SJCRH30 (cell line): ENCODE data around the gene ANKMY1. TPM values are rescaled to one million over a fixed set of nuclear protein-coding genes. Genes with fewer than 3 reads are reported as not detected.
A peak's percentile ranks its signal among the peaks of the same experiment; 100 is the strongest.

ENCODE experiments used
- DNase-seq, 2 experiments: peaks; one replicate each; pipeline ENCODE4 v3.0.0-alpha.2; 2015 to 2020
- H3K27ac ChIP-seq: fragments of 250-450 bp; sonication (Bioruptor Pico); 2 replicates; pipeline ENCODE4 v1.5.1; 2020; ENCODE audit warnings: mild to moderate bottlenecking, moderate library complexity
- H3K27me3 ChIP-seq: fragments of 250-450 bp; sonication (Bioruptor Pico); 2 replicates; pipeline ENCODE4 v1.5.1; 2020; ENCODE audit warnings: mild to moderate bottlenecking, moderate library complexity
- H3K36me3 ChIP-seq: fragments of 250-450 bp; sonication (Bioruptor Pico); 2 replicates; pipeline ENCODE4 v1.5.1; 2020; ENCODE audit warnings: mild to moderate bottlenecking, moderate library complexity
- H3K4me1 ChIP-seq: fragments of 250-450 bp; sonication (Bioruptor Pico); 2 replicates; pipeline ENCODE4 v1.5.1; 2020; ENCODE audit warnings: mild to moderate bottlenecking, moderate library complexity
- H3K4me3 ChIP-seq: fragments of 250-450 bp; sonication (Bioruptor Pico); 2 replicates; pipeline ENCODE4 v1.5.1; 2020; ENCODE audit warnings: mild to moderate bottlenecking, moderate library complexity
- H3K9me3 ChIP-seq: fragments of 250-450 bp; sonication (Bioruptor Pico); replicated peaks from 2 replicates; pipeline ENCODE4 v1.5.1; 2020; ENCODE audit warnings: mild to moderate bottlenecking, moderate library complexity
- total RNA-seq: library from RNA; depleted of rRNA; stranded (reverse); fragments of >200 nt; shearing (Covaris generic); gene quantifications from 2 replicates; pipeline ENCODE4 v1.2.3, GENCODE V29; 2014

ANKMY1 gene
- total RNA-seq, 1 experiment from 2014 or later = 6.7 TPM

GRCh38 chr2:240462707-240463273 is 95.0 kb downstream of the ANKMY1 start:
- no peak overlapping the region for H3K4me3 ChIP-seq
- H3K27ac ChIP-seq = no peak overlapping the region
- DNase-seq = peak in 1 of 2 experiments; percentile 2
- peaks cover 54% of the 10 kb centered on the region for H3K36me3 ChIP-seq
- H3K9me3 ChIP-seq = no peaks in the 10 kb centered on the region
- peaks cover 32% of the 10 kb centered on the region for H3K4me1 ChIP-seq
- H3K27me3 ChIP-seq = no peaks in the 10 kb centered on the region

- Histone ChIP-seq H3K9me3 (no peaks in the 10 kb centered on the region), H3K27me3 (no peaks in the 10 kb centered on the region), H3K27ac (no peak overlapping the region), H3K4me3 (no peak overlapping the region), H3K4me1 (peaks cover 38% of the 10 kb centered on the region), H3K36me3 (peaks cover 54% of the 10 kb centered on the region)
- peak in 1 of 2 experiments; percentile 2 for DNase-seq
Measured at GRCh38 chr2:240462073-240462706, 95.6 kb downstream of the ANKMY1 start.

- no peak overlapping the region for H3K4me3 ChIP-seq
- H3K27ac ChIP-seq = peak overlapping the region; percentile 81; the same call in 1 of the 2 replicates
- no peaks in the 10 kb centered on the region for H3K27me3 ChIP-seq
Measured at GRCh38 chr2:240461471-240462072, 96.2 kb downstream of the ANKMY1 start.

GRCh38 chr2:240460781-240461431 is 96.9 kb downstream of the ANKMY1 start:
- no peaks in the 10 kb centered on the region for H3K27me3 ChIP-seq
- H3K27ac ChIP-seq = peak overlapping the region; percentile 81; the same call in 1 of the 2 replicates
- peaks cover 45% of the 10 kb centered on the region for H3K36me3 ChIP-seq
- DNase-seq = peak; percentile 48 to 55
- peaks cover 46% of the 10 kb centered on the region for H3K4me1 ChIP-seq
- H3K4me3 ChIP-seq = no peak overlapping the region
- H3K9me3 ChIP-seq = no peaks in the 10 kb centered on the region

More at GRCh38 chr2:240461471-240462072, 96.2 kb downstream of the ANKMY1 start:
- no peak for DNase-seq
- H3K9me3 ChIP-seq = no peaks in the 10 kb centered on the region
- peaks cover 52% of the 10 kb centered on the region for H3K36me3 ChIP-seq
- peaks cover 44% of the 10 kb centered on the region for H3K4me1 ChIP-seq

GRCh38 chr2:240460253-240460711 is 97.5 kb downstream of the ANKMY1 start:
- Histone ChIP-seq H3K4me3 (no peak overlapping the region), H3K4me1 (peaks cover 50% of the 10 kb centered on the region), H3K9me3 (no peaks in the 10 kb centered on the region), H3K27me3 (no peaks in the 10 kb centered on the region), H3K27ac (peak overlapping the region; percentile 81), H3K36me3 (peaks cover 39% of the 10 kb centered on the region)
- no peak for DNase-seq

- DNase-seq = peak; percentile 96 to 98
- Histone ChIP-seq H3K9me3 (no peaks in the 10 kb centered on the region), H3K36me3 (peaks cover 33% of the 10 kb centered on the region), H3K27me3 (no peaks in the 10 kb centered on the region), H3K4me3 (no peak overlapping the region), H3K27ac (peak overlapping the region; percentile 81), H3K4me1 (peaks cover 56% of the 10 kb centered on the region)
Measured at GRCh38 chr2:240459401-240460252, 98.2 kb downstream of the ANKMY1 start.

- no peak overlapping the region for H3K4me3 ChIP-seq
- peaks cover 28% of the 10 kb centered on the region for H3K36me3 ChIP-seq
- no peaks in the 10 kb centered on the region for H3K27me3 ChIP-seq
- no peak for DNase-seq
- H3K27ac ChIP-seq = peak overlapping the region; percentile 81; the same call in 1 of the 2 replicates
- no peaks in the 10 kb centered on the region for H3K9me3 ChIP-seq
- peaks cover 62% of the 10 kb centered on the region for H3K4me1 ChIP-seq
Measured at GRCh38 chr2:240458900-240459391, 98.8 kb downstream of the ANKMY1 start.

- Histone ChIP-seq H3K27me3 (no peaks in the 10 kb centered on the region), H3K27ac (no peak overlapping the region), H3K4me3 (no peak overlapping the region), H3K4me1 (peaks cover 62% of the 10 kb centered on the region), H3K9me3 (no peaks in the 10 kb centered on the region), H3K36me3 (peaks cover 21% of the 10 kb centered on the region)
- DNase-seq = peak; percentile 38 to 50
Measured at GRCh38 chr2:240458044-240458899, 99.5 kb downstream of the ANKMY1 start.

- Histone ChIP-seq H3K27me3 (no peaks in the 10 kb centered on the region), H3K27ac (no peak overlapping the region), H3K4me1 (peaks cover 62% of the 10 kb centered on the region), H3K4me3 (no peak overlapping the region), H3K9me3 (no peaks in the 10 kb centered on the region), H3K36me3 (peaks cover 13% of the 10 kb centered on the region)
- DNase-seq = no peak
Measured at GRCh38 chr2:240457223-240458043, 100.4 kb downstream of the ANKMY1 start.

- no peak for DNase-seq
- H3K9me3 ChIP-seq = no peaks in the 10 kb centered on the region
Measured at GRCh38 chr2:240456447-240457222, 101.2 kb downstream of the ANKMY1 start.

GRCh38 chr2:240455647-240456446 is 101.9 kb downstream of the ANKMY1 start:
- H3K4me1 ChIP-seq = peaks cover 60% of the 10 kb centered on the region
- H3K27ac ChIP-seq = no peak overlapping the region
- peak; percentile 39 to 54 for DNase-seq
- H3K4me3 ChIP-seq = no peak overlapping the region
- no peaks in the 10 kb centered on the region; the same call in 1 of the 2 replicates for H3K36me3 ChIP-seq
- H3K9me3 ChIP-seq = no peaks in the 10 kb centered on the region
- H3K27me3 ChIP-seq = no peaks in the 10 kb centered on the region

More at GRCh38 chr2:240456447-240457222, 101.2 kb downstream of the ANKMY1 start:
- Histone ChIP-seq H3K27ac (no peak overlapping the region), H3K4me3 (no peak overlapping the region), H3K27me3 (no peaks in the 10 kb centered on the region), H3K36me3 (peaks cover 6% of the 10 kb centered on the region), H3K4me1 (peaks cover 62% of the 10 kb centered on the region)
